ENCODE results near the gene ATL3.

Gene ATL3

GRCh38 chr11:63574856-63575602 lies 96.1 kb downstream of the ATL3 start:
- Histone ChIP-seq H4K20me1 (no peaks in the 10 kb centered on the region), H3K4me1 (peaks cover 10 to 24% (median 19%) of the 10 kb centered on the region in 10 experiments), H3K27me3 (no peaks in the 10 kb centered on the region), H3K9ac (peak overlapping the region in 10 of 11 experiments; percentile 10 to 63 (median 52); a peak in 17 of 22 replicates), H3K4me3 (peak overlapping the region in 6 of 10 experiments; percentile 14 to 39 (median 27); a peak in 12 of 20 replicates), H3K27ac (peak overlapping the region; percentile 37 to 80 (median 68)), H3K9me3 (replicated peaks in 1 of 11) (peaks cover 3 to 17% (median 5%) of the 10 kb centered on the region in 11 experiments), H3K36me3 (no peaks in the 10 kb centered on the region), H3K4me2 (peak overlapping the region; percentile 56 to 78 (median 72))
- TF ChIP-seq Cebpa-rat (IDR thresholded peaks at IDR 0.05) = no peak
